ENCODE data around the gene SH3D21.

SH3D21 gene

GRCh38 chr1:36367066-36367465 lies 60.9 kb downstream of the SH3D21 start:
- H3K9ac ChIP-seq (ENCODE audit: low read length): no peak overlapping the region
- H3K4me1 ChIP-seq (ENCODE audit: control insufficient read depth, low read depth, low read length): no peaks in the 10 kb centered on the region
- no peaks in the 10 kb centered on the region for H3K36me3 ChIP-seq (ENCODE audit: control insufficient read depth, low read depth, low read length)

GRCh38 chr1:36367798-36368197 lies 61.6 kb downstream of the SH3D21 start:
- Histone ChIP-seq H3K9me3 (ENCODE audit: control insufficient read depth, low read depth, low read length) (no peaks in the 10 kb centered on the region), H3K9ac (ENCODE audit: low read length) (no peak overlapping the region), H3K4me1 (ENCODE audit: control insufficient read depth, low read depth, low read length) (peaks cover 5% of the 10 kb centered on the region), H3K27ac (ENCODE audit: low read length) (no peak overlapping the region), H3K36me3 (ENCODE audit: control insufficient read depth, low read depth, low read length) (no peaks in the 10 kb centered on the region), H3K27me3 (ENCODE audit: control insufficient read depth, insufficient read depth, low read length) (no peaks in the 10 kb centered on the region), H3K4me3 (ENCODE audit: low read length) (no peak overlapping the region)

More at GRCh38 chr1:36367066-36367465, 60.9 kb downstream of the SH3D21 start:
- Histone ChIP-seq H3K27me3 (ENCODE audit: control insufficient read depth, insufficient read depth, low read length) (no peaks in the 10 kb centered on the region), H3K4me3 (ENCODE audit: low read length) (no peak overlapping the region), H3K9me3 (ENCODE audit: control insufficient read depth, low read depth, low read length) (no peaks in the 10 kb centered on the region), H3K27ac (ENCODE audit: low read length) (no peak overlapping the region)

DNA sequence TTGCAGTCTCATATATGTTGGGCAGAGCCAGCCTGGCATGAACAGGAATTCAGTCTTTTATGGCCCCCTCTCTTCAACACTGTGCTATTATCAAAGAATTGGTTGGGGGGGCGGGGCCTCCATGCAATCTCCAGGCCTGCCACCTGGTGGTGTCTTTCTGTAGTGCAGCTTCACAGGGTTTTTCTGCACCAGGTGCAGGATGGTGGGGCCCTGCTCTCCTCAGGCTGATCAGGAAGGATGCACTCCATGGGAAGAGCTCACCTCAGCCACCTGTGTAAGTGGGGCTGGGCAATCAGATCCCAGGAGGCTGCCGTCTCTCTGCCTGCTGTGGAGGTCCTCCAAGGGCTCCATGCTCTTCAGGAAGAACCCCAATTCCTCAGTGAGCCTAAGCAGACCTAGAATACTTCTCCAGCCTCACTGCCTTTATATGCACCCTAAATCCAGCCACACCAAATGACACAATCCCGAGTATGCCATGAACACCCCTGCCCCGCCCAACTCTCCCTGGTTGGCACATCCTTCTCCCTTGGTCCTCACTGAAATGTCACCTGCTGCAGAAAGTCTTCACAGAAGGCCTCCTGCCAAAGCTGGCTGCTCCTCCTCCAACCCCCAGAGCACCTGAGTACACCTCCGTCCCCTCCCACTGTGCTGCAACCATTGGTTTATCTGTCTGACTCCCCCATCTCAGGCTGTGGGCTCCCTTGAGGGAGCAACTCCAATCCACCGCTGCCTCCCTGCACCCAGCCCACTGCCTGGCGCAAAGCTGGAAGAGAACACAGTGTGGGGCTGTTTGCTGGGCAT lies 63.1 kb downstream of the SH3D21 start:
- Histone ChIP-seq H3K27me3 (ENCODE audit: control insufficient read depth, insufficient read depth, low read length) (no peaks in the 10 kb centered on the region), H3K27ac (ENCODE audit: low read length) (no peak overlapping the region), H3K36me3 (ENCODE audit: control insufficient read depth, low read depth, low read length) (no peaks in the 10 kb centered on the region), H3K9ac (ENCODE audit: low read length) (no peak overlapping the region), H3K4me3 (ENCODE audit: low read length) (no peak overlapping the region), H3K4me1 (ENCODE audit: control insufficient read depth, low read depth, low read length) (peaks cover 19% of the 10 kb centered on the region), H3K9me3 (ENCODE audit: control insufficient read depth, low read depth, low read length) (no peaks in the 10 kb centered on the region)

All from iPS-18a (cell line).